SJCRH30 (cell line): ENCODE results near the gene CACFD1. TPM values are rescaled to one million over a fixed set of nuclear protein-coding genes. Genes with fewer than 3 reads are reported as not detected.
A peak's percentile ranks its signal among the peaks of the same experiment; 100 is the strongest.

Source experiments
- DNase-seq, 2 experiments: peaks; one replicate each; pipeline ENCODE4 v3.0.0-alpha.2; 2015 to 2020
- H3K27ac ChIP-seq: fragments of 250-450 bp; sonication (Bioruptor Pico); 2 replicates; pipeline ENCODE4 v1.5.1; 2020; ENCODE audit warnings: mild to moderate bottlenecking, moderate library complexity
- H3K27me3 ChIP-seq: fragments of 250-450 bp; sonication (Bioruptor Pico); 2 replicates; pipeline ENCODE4 v1.5.1; 2020; ENCODE audit warnings: mild to moderate bottlenecking, moderate library complexity
- H3K36me3 ChIP-seq: fragments of 250-450 bp; sonication (Bioruptor Pico); 2 replicates; pipeline ENCODE4 v1.5.1; 2020; ENCODE audit warnings: mild to moderate bottlenecking, moderate library complexity
- H3K4me1 ChIP-seq: fragments of 250-450 bp; sonication (Bioruptor Pico); 2 replicates; pipeline ENCODE4 v1.5.1; 2020; ENCODE audit warnings: mild to moderate bottlenecking, moderate library complexity
- H3K4me3 ChIP-seq: fragments of 250-450 bp; sonication (Bioruptor Pico); 2 replicates; pipeline ENCODE4 v1.5.1; 2020; ENCODE audit warnings: mild to moderate bottlenecking, moderate library complexity
- H3K9me3 ChIP-seq: fragments of 250-450 bp; sonication (Bioruptor Pico); replicated peaks from 2 replicates; pipeline ENCODE4 v1.5.1; 2020; ENCODE audit warnings: mild to moderate bottlenecking, moderate library complexity
- total RNA-seq: library from RNA; depleted of rRNA; stranded (reverse); fragments of >200 nt; shearing (Covaris generic); gene quantifications from 2 replicates; pipeline ENCODE4 v1.2.3, GENCODE V29; 2014

The CACFD1 gene
- total RNA-seq, 1 experiment from 2014 or later = 12.1 TPM

GRCh38 chr9:133505901-133506652 is 46.3 kb downstream of the CACFD1 start:
- no peaks in the 10 kb centered on the region; the same call in 1 of the 2 replicates for H3K27me3 ChIP-seq
- no peak for DNase-seq
- no peak overlapping the region for H3K27ac ChIP-seq
- H3K4me1 ChIP-seq = peaks cover 16% of the 10 kb centered on the region
- H3K36me3 ChIP-seq = no peaks in the 10 kb centered on the region
- H3K4me3 ChIP-seq = no peak overlapping the region
- peaks cover 15% of the 10 kb centered on the region for H3K9me3 ChIP-seq

GRCh38 chr9:133506653-133507038 is 46.9 kb downstream of the CACFD1 start:
- Histone ChIP-seq H3K4me1 (peaks cover 16% of the 10 kb centered on the region), H3K36me3 (no peaks in the 10 kb centered on the region), H3K27ac (no peak overlapping the region), H3K4me3 (no peak overlapping the region), H3K9me3 (peaks cover 9% of the 10 kb centered on the region; the same call in 1 of the 2 replicates), H3K27me3 (no peaks in the 10 kb centered on the region; the same call in 1 of the 2 replicates)
- DNase-seq = no peak

GRCh38 chr9:133507246-133507965 is 47.6 kb downstream of the CACFD1 start:
- Histone ChIP-seq H3K9me3 (peaks cover 4% of the 10 kb centered on the region; the same call in 1 of the 2 replicates), H3K36me3 (no peaks in the 10 kb centered on the region), H3K27ac (no peak overlapping the region), H3K4me3 (no peak overlapping the region), H3K4me1 (peaks cover 16% of the 10 kb centered on the region), H3K27me3 (no peaks in the 10 kb centered on the region; the same call in 1 of the 2 replicates)
- no peak for DNase-seq

- Histone ChIP-seq H3K4me3 (no peak overlapping the region), H3K4me1 (peaks cover 16% of the 10 kb centered on the region), H3K9me3 (no peaks in the 10 kb centered on the region), H3K27me3 (no peaks in the 10 kb centered on the region; the same call in 1 of the 2 replicates), H3K36me3 (no peaks in the 10 kb centered on the region), H3K27ac (no peak overlapping the region)
- no peak for DNase-seq
Measured at GRCh38 chr9:133508046-133508445, 48.3 kb downstream of the CACFD1 start.

GRCh38 chr9:133509179-133510083 is 49.7 kb downstream of the CACFD1 start:
- no peaks in the 10 kb centered on the region; the same call in 1 of the 2 replicates for H3K27me3 ChIP-seq
- no peak overlapping the region; the same call in 1 of the 2 replicates for H3K4me3 ChIP-seq
- DNase-seq = peak; percentile 57 to 64
- H3K36me3 ChIP-seq = no peaks in the 10 kb centered on the region
- H3K4me1 ChIP-seq = peaks cover 16% of the 10 kb centered on the region
- no peak overlapping the region for H3K27ac ChIP-seq
- H3K9me3 ChIP-seq = no peaks in the 10 kb centered on the region

GRCh38 chr9:133510926-133511505 is 51.2 kb downstream of the CACFD1 start:
- DNase-seq = no peak
- Histone ChIP-seq H3K27me3 (peaks cover 6% of the 10 kb centered on the region; the same call in 1 of the 2 replicates), H3K4me1 (peaks cover 20% of the 10 kb centered on the region), H3K27ac (no peak overlapping the region), H3K36me3 (no peaks in the 10 kb centered on the region), H3K4me3 (no peak overlapping the region), H3K9me3 (no peaks in the 10 kb centered on the region)

GRCh38 chr9:133511607-133512006 is 51.8 kb downstream of the CACFD1 start:
- peaks cover 6% of the 10 kb centered on the region; the same call in 1 of the 2 replicates for H3K27me3 ChIP-seq
- no peaks in the 10 kb centered on the region for H3K9me3 ChIP-seq
- H3K4me1 ChIP-seq = peaks cover 20% of the 10 kb centered on the region
- no peaks in the 10 kb centered on the region for H3K36me3 ChIP-seq
- H3K4me3 ChIP-seq = no peak overlapping the region
- DNase-seq = no peak
- H3K27ac ChIP-seq = no peak overlapping the region

- H3K36me3 ChIP-seq = no peaks in the 10 kb centered on the region
- H3K27ac ChIP-seq = no peak overlapping the region
- H3K9me3 ChIP-seq = no peaks in the 10 kb centered on the region
- DNase-seq = no peak
- H3K27me3 ChIP-seq = peaks cover 6% of the 10 kb centered on the region; the same call in 1 of the 2 replicates
- H3K4me1 ChIP-seq = peaks cover 18% of the 10 kb centered on the region; the same call in 1 of the 2 replicates
- H3K4me3 ChIP-seq = no peak overlapping the region
Measured at GRCh38 chr9:133512253-133513213, 52.8 kb downstream of the CACFD1 start.

- Histone ChIP-seq H3K9me3 (no peaks in the 10 kb centered on the region), H3K27ac (no peak overlapping the region), H3K4me3 (no peak overlapping the region)
Measured at GRCh38 chr9:133513214-133514100, 53.7 kb downstream of the CACFD1 start.

GRCh38 chr9:133514460-133515239 is 54.9 kb downstream of the CACFD1 start:
- no peak overlapping the region for H3K4me3 ChIP-seq
- H3K27ac ChIP-seq = no peak overlapping the region
- no peaks in the 10 kb centered on the region for H3K9me3 ChIP-seq
- DNase-seq = peak; percentile 39 to 51
- no peaks in the 10 kb centered on the region for H3K36me3 ChIP-seq
- H3K4me1 ChIP-seq = peaks cover 11% of the 10 kb centered on the region; the same call in 1 of the 2 replicates
- peaks cover 6% of the 10 kb centered on the region; the same call in 1 of the 2 replicates for H3K27me3 ChIP-seq

More at GRCh38 chr9:133513214-133514100, 53.7 kb downstream of the CACFD1 start:
- H3K4me1 ChIP-seq = peaks cover 18% of the 10 kb centered on the region; the same call in 1 of the 2 replicates
- DNase-seq = no peak
- peaks cover 6% of the 10 kb centered on the region; the same call in 1 of the 2 replicates for H3K27me3 ChIP-seq
- no peaks in the 10 kb centered on the region for H3K36me3 ChIP-seq

- Histone ChIP-seq H3K27ac (no peak overlapping the region), H3K36me3 (no peaks in the 10 kb centered on the region)
Measured at GRCh38 chr9:133515240-133515610, 55.4 kb downstream of the CACFD1 start.

More at GRCh38 chr9:133515240-133515610, 55.4 kb downstream of the CACFD1 start:
- Histone ChIP-seq H3K4me3 (no peak overlapping the region), H3K4me1 (peaks cover 6% of the 10 kb centered on the region; the same call in 1 of the 2 replicates), H3K9me3 (no peaks in the 10 kb centered on the region), H3K27me3 (peaks cover 6% of the 10 kb centered on the region; the same call in 1 of the 2 replicates)
- no peak for DNase-seq
